ENCODE data around the gene UMOD.
"Not testable (repeated sequence)": the region's sequence is repeated elsewhere in the genome, so short reads cannot be mapped to it uniquely, and the experiment has no call there.

Gene UMOD

DNA sequence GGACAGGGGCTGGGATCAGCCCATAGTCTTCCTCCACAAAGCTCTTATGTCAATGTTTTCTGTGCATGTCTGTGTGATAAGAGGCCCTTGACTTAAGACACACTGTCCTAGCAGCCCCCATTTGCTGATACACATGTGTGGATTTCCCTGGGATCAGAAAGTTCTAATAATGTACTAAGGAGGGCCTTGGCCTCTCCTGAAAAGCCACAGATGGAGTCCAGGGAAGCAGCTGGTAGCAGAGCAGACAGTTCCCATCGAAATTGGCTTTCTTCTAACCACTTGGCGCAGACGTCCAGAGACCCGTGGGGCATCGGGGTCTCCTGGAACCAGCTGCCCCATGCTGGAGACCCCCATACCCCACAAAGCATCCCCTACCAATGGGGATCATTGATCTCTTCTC, 20.9 kb downstream of the UMOD start:
- Histone ChIP-seq H3K9me3 (ENCODE audit: low read length) (no peaks in the 10 kb centered on the region), H3K27ac (ENCODE audit: low read depth, low read length) (no peak overlapping the region), H3K36me3 (ENCODE audit: insufficient read depth, low read length) (no peaks in the 10 kb centered on the region), H3K27me3 (ENCODE audit: control insufficient read depth in 1 of 2, insufficient read depth in 2 of 2, low read length in 2 of 2) (no peaks in the 10 kb centered on the region), H3K9ac (ENCODE audit: low read length) (no peak overlapping the region), H3K4me1 (ENCODE audit: insufficient read depth, low read length) (no peaks in the 10 kb centered on the region), H3K4me3 (ENCODE audit: low read depth in 1 of 2, low read length in 2 of 2) (no peak overlapping the region)

DNA sequence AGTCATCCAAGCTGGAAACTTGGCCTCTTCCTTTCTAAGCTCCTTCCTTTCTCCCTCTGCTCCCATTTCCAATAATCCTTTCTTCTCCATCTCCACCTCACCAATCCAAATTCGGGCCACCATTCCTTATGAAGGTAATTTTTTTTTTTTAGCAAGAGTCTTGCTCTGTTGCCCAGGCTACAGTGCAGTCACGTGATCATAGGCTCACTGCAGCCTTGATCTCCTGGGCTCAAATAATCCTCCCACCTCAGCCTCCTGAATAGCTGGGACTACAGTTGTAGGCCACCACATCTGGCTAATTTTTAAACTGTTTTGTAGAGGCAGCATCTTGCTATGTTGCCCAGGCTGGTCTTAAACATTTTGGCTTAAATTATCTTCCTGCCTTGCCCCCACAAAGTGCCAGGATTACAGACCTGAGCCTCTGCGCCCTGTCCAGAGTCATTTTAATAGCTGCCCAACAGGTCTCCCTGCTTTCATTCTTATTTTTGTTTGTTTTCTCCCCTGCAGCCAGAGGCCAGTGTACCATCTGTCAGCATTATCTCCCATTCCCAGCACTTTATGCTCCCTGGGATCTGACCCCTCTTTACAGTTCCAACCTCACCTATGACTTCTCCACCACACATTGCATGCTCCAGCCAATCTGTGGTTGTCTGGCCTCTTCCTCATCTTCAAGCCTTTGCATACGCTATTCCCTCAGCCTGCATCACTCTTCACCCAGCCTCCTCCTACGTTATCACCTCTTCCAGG, 22.9 kb downstream of the UMOD start:
- Histone ChIP-seq H3K27ac (ENCODE audit: low read depth, low read length) (no peak overlapping the region), H3K27me3 (ENCODE audit: control insufficient read depth in 1 of 2, insufficient read depth in 2 of 2, low read length in 2 of 2) (no peaks in the 10 kb centered on the region), H3K36me3 (ENCODE audit: insufficient read depth, low read length) (no peaks in the 10 kb centered on the region), H3K4me1 (ENCODE audit: insufficient read depth, low read length) (no peaks in the 10 kb centered on the region), H3K4me3 (ENCODE audit: low read depth in 1 of 2, low read length in 2 of 2) (no peak overlapping the region), H3K9me3 (ENCODE audit: low read length) (no peaks in the 10 kb centered on the region), H3K9ac (ENCODE audit: low read length) (no peak overlapping the region)

DNA sequence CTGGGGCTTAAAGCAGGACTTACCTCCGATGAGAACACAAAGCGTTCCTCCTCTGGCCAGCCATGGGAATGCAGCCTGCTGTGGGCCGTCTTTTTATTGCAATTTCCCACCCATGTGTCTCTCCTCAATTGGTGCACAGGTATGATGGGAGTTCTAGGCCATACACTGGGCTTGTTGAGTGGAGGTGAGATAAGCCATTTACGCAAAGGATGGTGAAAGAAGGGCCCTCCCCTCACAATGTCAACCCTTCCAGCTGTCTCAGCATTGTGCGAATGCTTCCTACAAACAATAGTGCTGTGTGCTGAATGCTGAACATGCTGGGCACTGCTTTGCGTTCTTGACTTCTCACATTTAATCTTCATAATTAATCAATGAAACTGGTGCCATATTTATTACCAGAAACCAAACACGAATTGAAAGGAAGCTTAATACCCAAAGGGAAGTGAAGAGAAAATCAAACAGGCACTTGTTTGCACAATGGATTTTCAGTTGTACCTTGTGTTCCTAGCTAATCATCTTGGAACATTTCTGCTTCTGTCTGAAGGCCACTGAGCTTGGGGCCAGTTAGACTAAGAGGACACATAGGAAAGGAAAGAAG, 25.0 kb downstream of the UMOD start, which contains the start of gene GP2:
GP2 (minus strand) TSS at position 70 of the 598 bp plus-strand sequence. CDS start 1,082 bp downstream, outside the sequence.
- Histone ChIP-seq H3K9me3 (ENCODE audit: low read length) (no peaks in the 10 kb centered on the region), H3K27me3 (ENCODE audit: control insufficient read depth in 1 of 2, insufficient read depth in 2 of 2, low read length in 2 of 2) (no peaks in the 10 kb centered on the region), H3K36me3 (ENCODE audit: insufficient read depth, low read length) (no peaks in the 10 kb centered on the region), H3K4me3 (ENCODE audit: low read depth in 1 of 2, low read length in 2 of 2) (no peak within 1 kb of the TSS), H3K9ac (ENCODE audit: low read length) (no peak within 1 kb of the TSS), H3K4me1 (ENCODE audit: insufficient read depth, low read length) (no peaks in the 10 kb centered on the region), H3K27ac (ENCODE audit: low read depth, low read length) (no peak within 1 kb of the TSS)

DNA sequence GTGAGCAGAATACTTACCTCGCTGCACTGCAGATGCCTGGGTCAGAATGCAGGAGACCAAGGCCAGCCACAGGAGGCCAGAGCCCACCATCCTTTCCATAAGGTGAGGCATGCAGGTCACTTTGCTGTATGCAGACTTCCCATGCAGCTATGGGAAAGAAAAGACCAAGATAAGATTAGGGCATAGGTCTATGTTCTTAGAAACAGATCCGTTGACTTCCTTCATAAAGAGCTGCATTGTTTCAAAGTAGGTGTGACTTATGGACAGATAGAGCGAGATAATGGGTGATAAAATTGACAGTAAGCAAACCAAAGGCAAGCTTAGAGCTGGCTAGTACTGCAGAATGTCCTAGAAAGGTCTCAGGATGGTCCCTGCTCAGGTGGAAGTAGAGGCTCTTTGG, 26.2 kb downstream of the UMOD start:
- no peak overlapping the region for H3K27ac ChIP-seq (ENCODE audit: low read depth, low read length)
- no peaks in the 10 kb centered on the region for H3K36me3 ChIP-seq (ENCODE audit: insufficient read depth, low read length)
- no peaks in the 10 kb centered on the region for H3K9me3 ChIP-seq (ENCODE audit: low read length)
- no peak overlapping the region for H3K9ac ChIP-seq (ENCODE audit: low read length)
- no peaks in the 10 kb centered on the region for H3K4me1 ChIP-seq (ENCODE audit: insufficient read depth, low read length)
- H3K27me3 ChIP-seq (ENCODE audit: control insufficient read depth in 1 of 2, insufficient read depth in 2 of 2, low read length in 2 of 2), result no peaks in the 10 kb centered on the region
- H3K4me3 ChIP-seq (ENCODE audit: low read depth in 1 of 2, low read length in 2 of 2), result no peak overlapping the region

DNA sequence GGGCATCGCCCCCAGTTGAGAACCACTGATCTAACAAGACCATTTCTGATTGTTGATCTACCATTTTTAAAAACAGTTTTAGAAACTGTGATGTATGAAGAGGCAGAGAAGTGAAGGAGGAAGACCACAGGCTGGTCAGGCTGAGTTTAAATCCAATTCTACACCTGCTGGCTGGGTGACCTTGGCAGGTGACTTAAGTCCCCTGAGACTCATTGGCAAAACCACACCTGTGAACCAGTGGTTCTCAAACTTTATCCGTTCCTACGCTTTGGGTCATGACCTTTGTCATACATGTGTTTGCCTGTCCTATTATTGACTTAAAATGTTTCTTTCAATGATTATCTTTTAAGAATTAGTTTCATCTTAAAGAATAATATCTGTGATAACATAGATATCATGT, 27.5 kb downstream of the UMOD start:
- no peak overlapping the region for H3K4me3 ChIP-seq (ENCODE audit: low read depth in 1 of 2, low read length in 2 of 2)
- H3K9ac ChIP-seq (ENCODE audit: low read length), result no peak overlapping the region
- H3K9me3 ChIP-seq (ENCODE audit: low read length), result no peaks in the 10 kb centered on the region
- no peak overlapping the region for H3K27ac ChIP-seq (ENCODE audit: low read depth, low read length)
- H3K4me1 ChIP-seq (ENCODE audit: insufficient read depth, low read length), result no peaks in the 10 kb centered on the region
- H3K27me3 ChIP-seq (ENCODE audit: control insufficient read depth in 1 of 2, insufficient read depth in 2 of 2, low read length in 2 of 2), result no peaks in the 10 kb centered on the region
- no peaks in the 10 kb centered on the region for H3K36me3 ChIP-seq (ENCODE audit: insufficient read depth, low read length)

DNA sequence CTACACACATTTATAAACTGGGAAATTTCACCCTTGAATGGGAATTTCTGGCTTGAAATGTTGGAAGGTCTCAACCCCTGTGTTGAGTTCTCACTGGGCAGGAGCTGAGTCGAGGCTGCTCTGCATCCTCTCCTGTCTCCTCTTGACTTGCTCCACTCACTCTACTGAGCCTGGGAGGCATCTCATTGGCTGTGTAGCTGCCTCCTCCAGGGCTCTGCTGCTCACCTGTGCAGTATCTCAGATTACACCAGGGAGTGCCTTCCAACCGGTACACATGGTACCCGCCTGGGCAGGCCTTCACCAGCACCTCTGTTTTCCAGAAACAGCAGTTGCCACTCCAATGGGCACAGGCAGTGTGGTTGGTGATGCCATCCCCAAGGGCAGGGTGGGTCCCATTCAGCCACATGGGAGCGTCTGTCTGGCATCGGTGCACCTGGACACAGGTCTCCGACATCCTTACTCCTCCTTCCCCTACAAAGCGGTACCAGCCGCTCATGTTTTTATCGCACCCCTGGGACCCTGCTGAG, 28.9 kb downstream of the UMOD start:
- no peak overlapping the region for H3K27ac ChIP-seq (ENCODE audit: low read depth, low read length)
- H3K4me1 ChIP-seq (ENCODE audit: insufficient read depth, low read length), result no peaks in the 10 kb centered on the region
- no peaks in the 10 kb centered on the region for H3K9me3 ChIP-seq (ENCODE audit: low read length)
- H3K4me3 ChIP-seq (ENCODE audit: low read depth in 1 of 2, low read length in 2 of 2), result no peak overlapping the region
- H3K9ac ChIP-seq (ENCODE audit: low read length), result no peak overlapping the region
- H3K27me3 ChIP-seq (ENCODE audit: control insufficient read depth in 1 of 2, insufficient read depth in 2 of 2, low read length in 2 of 2), result no peaks in the 10 kb centered on the region
- no peaks in the 10 kb centered on the region for H3K36me3 ChIP-seq (ENCODE audit: insufficient read depth, low read length)

DNA sequence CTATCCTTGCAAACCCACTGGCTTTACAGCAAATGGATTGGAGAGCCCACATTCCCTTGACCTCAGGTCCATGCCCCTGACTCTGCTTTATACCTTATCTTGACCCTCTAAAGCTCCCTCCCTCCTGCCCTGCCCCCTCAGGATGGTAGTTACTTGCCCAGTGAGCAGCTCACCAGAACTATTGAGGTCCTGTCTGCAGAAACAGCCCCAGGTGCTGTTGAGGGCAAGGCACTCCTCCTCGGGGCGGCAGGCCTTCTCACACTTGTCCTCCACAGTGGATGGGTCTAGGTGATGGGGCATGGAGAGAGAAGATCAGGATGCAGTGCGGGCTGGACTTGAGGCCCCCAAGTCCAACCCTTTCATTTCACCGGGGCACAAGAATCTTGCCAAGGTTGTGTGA, 29.8 kb downstream of the UMOD start:
- Histone ChIP-seq H3K9me3 (ENCODE audit: low read length) (no peaks in the 10 kb centered on the region), H3K4me1 (ENCODE audit: insufficient read depth, low read length) (no peaks in the 10 kb centered on the region), H3K36me3 (ENCODE audit: insufficient read depth, low read length) (no peaks in the 10 kb centered on the region), H3K27me3 (ENCODE audit: control insufficient read depth in 1 of 2, insufficient read depth in 2 of 2, low read length in 2 of 2) (no peaks in the 10 kb centered on the region), H3K9ac (ENCODE audit: low read length) (no peak overlapping the region), H3K27ac (ENCODE audit: low read depth, low read length) (no peak overlapping the region), H3K4me3 (ENCODE audit: low read depth in 1 of 2, low read length in 2 of 2) (no peak overlapping the region)

DNA sequence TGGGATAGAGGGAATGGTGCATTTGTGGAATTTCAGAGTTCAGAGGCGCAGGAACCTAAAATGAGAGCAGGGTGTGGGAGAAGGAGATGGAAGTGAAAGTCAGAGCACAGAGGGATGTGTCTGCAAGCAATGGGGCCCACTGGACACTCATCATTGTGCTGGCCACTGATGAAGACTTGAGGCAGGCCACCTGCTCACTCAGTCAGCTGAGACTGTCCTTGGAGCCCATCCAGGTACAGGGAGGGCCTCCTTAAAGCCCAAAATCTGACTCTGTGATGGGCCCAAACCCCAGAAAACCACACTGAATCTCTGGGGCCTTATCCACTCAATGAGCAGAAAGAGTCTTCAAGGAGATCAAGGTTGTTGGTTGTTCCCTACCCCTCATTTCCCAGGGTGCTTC, 30.8 kb downstream of the UMOD start:
- H3K9ac ChIP-seq (ENCODE audit: low read length), result no peak overlapping the region
- no peaks in the 10 kb centered on the region for H3K4me1 ChIP-seq (ENCODE audit: insufficient read depth, low read length)
- H3K9me3 ChIP-seq (ENCODE audit: low read length), result no peaks in the 10 kb centered on the region
- H3K27me3 ChIP-seq (ENCODE audit: control insufficient read depth in 1 of 2, insufficient read depth in 2 of 2, low read length in 2 of 2), result no peaks in the 10 kb centered on the region
- no peak overlapping the region for H3K4me3 ChIP-seq (ENCODE audit: low read depth in 1 of 2, low read length in 2 of 2)
- H3K36me3 ChIP-seq (ENCODE audit: insufficient read depth, low read length), result no peaks in the 10 kb centered on the region
- H3K27ac ChIP-seq (ENCODE audit: low read depth, low read length), result no peak overlapping the region

DNA sequence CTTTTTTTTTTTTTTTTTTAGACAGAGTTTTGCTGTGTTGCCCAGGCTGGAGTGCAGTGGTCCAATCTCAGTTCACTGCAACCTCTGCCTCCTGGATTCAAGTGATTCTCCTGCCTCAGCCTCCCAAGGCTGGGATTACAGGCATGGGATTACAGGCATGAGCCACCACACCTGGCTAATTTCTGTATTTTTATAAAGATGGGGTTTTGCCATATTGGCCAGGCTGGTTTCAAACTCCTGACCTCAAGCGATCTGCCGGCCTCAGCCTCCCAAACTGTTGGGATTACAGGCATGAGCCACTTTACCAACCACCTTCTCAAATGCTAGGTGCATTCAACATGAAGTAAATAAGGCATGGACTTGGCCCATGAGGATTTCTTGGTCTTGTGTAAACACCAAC, 31.5 kb downstream of the UMOD start:
- not testable (repeated sequence) for H3K36me3 ChIP-seq (ENCODE audit: insufficient read depth, low read length); H3K27ac ChIP-seq (ENCODE audit: low read depth, low read length); H3K4me3 ChIP-seq (ENCODE audit: low read depth in 1 of 2, low read length in 2 of 2); H3K9ac ChIP-seq (ENCODE audit: low read length); H3K27me3 ChIP-seq (ENCODE audit: control insufficient read depth in 1 of 2, insufficient read depth in 2 of 2, low read length in 2 of 2); H3K4me1 ChIP-seq (ENCODE audit: insufficient read depth, low read length); H3K9me3 ChIP-seq (ENCODE audit: low read length)

DNA sequence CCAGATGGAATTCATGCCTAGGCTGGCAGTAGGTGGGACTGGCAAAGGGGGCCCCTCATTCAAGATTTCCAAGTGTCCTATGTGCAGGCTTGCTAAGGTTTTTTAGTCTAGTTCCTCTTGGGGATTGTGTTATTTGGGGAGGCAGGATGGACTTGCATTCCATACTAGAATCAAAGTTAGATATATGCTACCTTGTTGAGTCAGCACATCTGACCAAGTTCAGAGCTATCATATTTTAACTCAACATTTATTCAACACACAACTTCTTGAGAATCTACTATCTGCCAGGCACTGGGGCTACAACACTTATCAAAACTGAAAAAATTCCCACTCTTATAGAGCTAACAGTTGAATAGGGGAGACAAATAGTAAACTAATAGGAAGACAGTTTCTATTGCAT, 31.9 kb downstream of the UMOD start:
- H3K27me3 ChIP-seq (ENCODE audit: control insufficient read depth in 1 of 2, insufficient read depth in 2 of 2, low read length in 2 of 2), result no peaks in the 10 kb centered on the region
- H3K27ac ChIP-seq (ENCODE audit: low read depth, low read length), result no peak overlapping the region
- H3K36me3 ChIP-seq (ENCODE audit: insufficient read depth, low read length), result no peaks in the 10 kb centered on the region
- H3K4me3 ChIP-seq (ENCODE audit: low read depth in 1 of 2, low read length in 2 of 2), result no peak overlapping the region
- H3K4me1 ChIP-seq (ENCODE audit: insufficient read depth, low read length), result no peaks in the 10 kb centered on the region
- no peak overlapping the region for H3K9ac ChIP-seq (ENCODE audit: low read length)
- no peaks in the 10 kb centered on the region for H3K9me3 ChIP-seq (ENCODE audit: low read length)

DNA sequence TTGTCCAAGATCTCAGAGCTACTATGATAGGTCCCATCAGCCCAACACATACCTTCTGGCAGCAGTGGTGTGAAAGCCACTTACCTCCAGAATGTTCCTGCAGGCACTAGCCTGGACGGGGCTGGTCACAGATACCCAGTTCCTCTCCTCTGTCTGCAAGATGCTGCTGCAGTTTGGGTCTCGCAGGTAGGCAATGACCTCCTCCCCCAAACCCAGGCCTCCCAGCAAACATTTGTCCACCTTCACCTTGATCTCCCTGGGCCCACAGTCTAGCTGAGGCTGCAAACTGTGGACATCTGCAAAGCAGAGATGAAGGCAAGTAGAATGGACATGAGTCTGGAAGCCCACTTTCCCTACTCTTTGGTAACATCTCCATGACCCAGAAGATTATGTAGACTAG, 32.3 kb downstream of the UMOD start:
- Histone ChIP-seq H3K4me1 (ENCODE audit: insufficient read depth, low read length) (no peaks in the 10 kb centered on the region), H3K27me3 (ENCODE audit: control insufficient read depth in 1 of 2, insufficient read depth in 2 of 2, low read length in 2 of 2) (no peaks in the 10 kb centered on the region), H3K9me3 (ENCODE audit: low read length) (no peaks in the 10 kb centered on the region), H3K27ac (ENCODE audit: low read depth, low read length) (no peak overlapping the region), H3K9ac (ENCODE audit: low read length) (no peak overlapping the region), H3K36me3 (ENCODE audit: insufficient read depth, low read length) (no peaks in the 10 kb centered on the region), H3K4me3 (ENCODE audit: low read depth in 1 of 2, low read length in 2 of 2) (no peak overlapping the region)

DNA sequence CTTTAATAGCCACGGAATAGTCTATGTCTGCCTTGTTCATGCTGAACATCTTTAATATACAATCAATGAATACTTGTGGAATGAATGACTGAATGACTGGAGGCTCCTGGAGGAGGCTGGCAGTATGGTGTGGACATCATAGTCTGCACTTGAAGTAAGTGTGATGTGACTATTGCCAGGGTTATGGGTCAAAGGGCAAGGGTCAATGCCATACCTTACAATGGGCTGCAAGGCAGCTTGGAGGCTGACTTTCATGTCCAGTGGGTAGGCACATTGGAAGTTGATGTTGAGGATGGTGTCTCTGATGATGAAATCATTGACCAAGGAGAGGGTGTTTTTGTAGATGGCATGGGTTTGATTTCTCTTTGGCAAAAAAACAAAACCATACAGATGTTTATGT, 33.1 kb downstream of the UMOD start:
- Histone ChIP-seq H3K27ac (ENCODE audit: low read depth, low read length) (no peak overlapping the region), H3K4me3 (ENCODE audit: low read depth in 1 of 2, low read length in 2 of 2) (no peak overlapping the region)

More for the DNA sequence above, 33.1 kb downstream of the UMOD start:
- Histone ChIP-seq H3K36me3 (ENCODE audit: insufficient read depth, low read length) (no peaks in the 10 kb centered on the region), H3K4me1 (ENCODE audit: insufficient read depth, low read length) (no peaks in the 10 kb centered on the region), H3K9me3 (ENCODE audit: low read length) (no peaks in the 10 kb centered on the region), H3K9ac (ENCODE audit: low read length) (no peak overlapping the region), H3K27me3 (ENCODE audit: control insufficient read depth in 1 of 2, insufficient read depth in 2 of 2, low read length in 2 of 2) (no peaks in the 10 kb centered on the region)

Measured in muscle layer of colon (tissue), 2 donors.